K562 treated with DMSO at 1 percent for 48 hours (cell line): ENCODE results near the gene NPIPA7. TPM values are rescaled to one million over a fixed set of nuclear protein-coding genes. Genes with fewer than 3 reads are reported as not detected.

Source experiments
- total RNA-seq: library from RNA; unstranded; fragments of 300-600 nt; gene quantifications from 2 replicates; pipeline ENCODE4 v1.2.3, GENCODE V29; 2022; ENCODE audit warnings: low replicate concordance; ENCODE audit errors: extremely low read depth

NPIPA7 gene
- total RNA-seq: not detected in 2 replicates

GRCh38 chr16:16378840-16379239 is at the start of gene NPIPA7:
NPIPA7 (plus strand) TSS chr16:16379140; CDS start chr16:16379245, 105 bp downstream.

Other genes starting within 250 kb of the NPIPA7 start
- gene ABCC6, start 155.6 kb upstream of the NPIPA7 start, total RNA-seq: not detected in 2 replicates
- gene NOMO3, start 146.6 kb upstream of the NPIPA7 start, total RNA-seq: not detected in 2 replicates